Spinal cord (tissue), 10 donors: ENCODE measurements around the gene DDX39A. TPM values are rescaled to one million over a fixed set of nuclear protein-coding genes. Genes with fewer than 3 reads are reported as not detected.

Experiments
- DNase-seq, 6 donors: peaks; one replicate each; pipeline versions ENCODE4 v3.0.0 to v3.0.0-alpha.2; 2013 to 2015; ENCODE audit warnings: low spot score in 6 of 6, low read depth in 4 of 6
- H3K27ac ChIP-seq: one replicate; pipeline ENCODE4 v1.5.1; 2013; ENCODE audit warnings: low read depth, low read length, control low read depth
- H3K27me3 ChIP-seq: one replicate; pipeline ENCODE4 v1.6.1; 2013; ENCODE audit warnings: low read length; ENCODE audit not compliant: control insufficient read depth, insufficient read depth
- H3K36me3 ChIP-seq: one replicate; pipeline ENCODE4 v1.6.1; 2013; ENCODE audit warnings: low read length; ENCODE audit not compliant: control insufficient read depth, insufficient read depth
- H3K4me1 ChIP-seq: one replicate; pipeline ENCODE4 v1.6.1; 2013; ENCODE audit warnings: low read length; ENCODE audit not compliant: control insufficient read depth, insufficient read depth
- H3K4me3 ChIP-seq: one replicate; pipeline ENCODE4 v1.5.1; 2013; ENCODE audit warnings: low read depth, low read length, control low read depth
- H3K9me3 ChIP-seq: one replicate; pipeline ENCODE4 v1.6.1; 2013; ENCODE audit warnings: low read length; ENCODE audit not compliant: control insufficient read depth, insufficient read depth
- WGBS: methylation state at CpG from one replicate; pipeline ENCODE4 v1.1.5; 2013; ENCODE audit warnings: missing lambda C conversion rate; ENCODE audit not compliant: insufficient coverage; 5-methylcytosine and 5-hydroxymethylcytosine counted together
- polyA plus RNA-seq, 2 donors: library from polyadenylated mRNA; unstranded; fragments of 120-200 nt; gene quantifications; one replicate each; pipeline ENCODE4 v1.2.1, GENCODE V29; 2013; ENCODE audit not compliant: insufficient read length in 2 of 2
- total RNA-seq, 2 donors: library from RNA; depleted of rRNA in 1 of 2; stranded (reverse); fragments of 120-200 nt in 1 of 2; fragments of >200 nt in 1 of 2; gene quantifications; one replicate each; pipeline versions ENCODE4 v1.2.3 to v1.2.4, GENCODE V29; 2013 to 2014
- donor health status: healthy.

The DDX39A gene
- total and polyA plus RNA-seq, 4 donors: 26.3 to 65.0 (median 56.4) TPM

GRCh38 chr19:14425696-14426138, 6.6 kb upstream of the DDX39A start:
- no peaks in the 10 kb centered on the region for H3K36me3 ChIP-seq
- H3K4me1 ChIP-seq: no peaks in the 10 kb centered on the region
- H3K27ac ChIP-seq: no peak overlapping the region
- no peak overlapping the region for H3K4me3 ChIP-seq
- 86% methylated on average over 4 of the region's 7 CpGs for WGBS
- no peaks in the 10 kb centered on the region for H3K27me3 ChIP-seq
- H3K9me3 ChIP-seq: no peaks in the 10 kb centered on the region
- DNase-seq: no peak

GRCh38 chr19:14418856-14419105, 360 bp downstream of the DDX39A start:
- H3K4me3 ChIP-seq: peak overlapping the region; percentile 87
- H3K36me3 ChIP-seq: peaks cover 11% of the 10 kb centered on the region
- peaks cover 31% of the 10 kb centered on the region for H3K4me1 ChIP-seq
- no peaks in the 10 kb centered on the region for H3K27me3 ChIP-seq
- no peaks in the 10 kb centered on the region for H3K9me3 ChIP-seq
- DNase-seq: peak in 1 of 6 donors; percentile 81
- 0% methylated on average over 23 of the region's 23 CpGs for WGBS
- peak overlapping the region; percentile 95 for H3K27ac ChIP-seq

- no peak for DNase-seq
- H3K4me1 ChIP-seq: peaks cover 36% of the 10 kb centered on the region
- H3K27ac ChIP-seq: no peak overlapping the region
- WGBS: 73% methylated on average over 4 of the region's 6 CpGs
- H3K9me3 ChIP-seq: no peaks in the 10 kb centered on the region
- H3K36me3 ChIP-seq: peaks cover 29% of the 10 kb centered on the region
- no peak overlapping the region for H3K4me3 ChIP-seq
- H3K27me3 ChIP-seq: no peaks in the 10 kb centered on the region
Measured at GRCh38 chr19:14416817-14417231, 2.3 kb downstream of the DDX39A start.

- Histone ChIP-seq H3K27me3 (no peaks in the 10 kb centered on the region), H3K4me3 (no peak overlapping the region), H3K4me1 (peaks cover 36% of the 10 kb centered on the region), H3K27ac (no peak overlapping the region), H3K9me3 (no peaks in the 10 kb centered on the region), H3K36me3 (peaks cover 46% of the 10 kb centered on the region)
- WGBS: 95% methylated on average over 6 of the region's 8 CpGs
- no peak for DNase-seq
Measured at GRCh38 chr19:14414926-14415690, 4.0 kb downstream of the DDX39A start.

- no CpG with 5 or more reads among the region's 3 CpGs for WGBS
- peak in 2 of 6 donors; percentile 31 to 70 for DNase-seq
- no peaks in the 10 kb centered on the region for H3K27me3 ChIP-seq
- peaks cover 30% of the 10 kb centered on the region for H3K4me1 ChIP-seq
- no peak overlapping the region for H3K27ac ChIP-seq
- H3K4me3 ChIP-seq: no peak overlapping the region
- no peaks in the 10 kb centered on the region for H3K9me3 ChIP-seq
- H3K36me3 ChIP-seq: peaks cover 60% of the 10 kb centered on the region
Measured at GRCh38 chr19:14413693-14414181, 5.4 kb downstream of the DDX39A start.

GRCh38 chr19:14412996-14413692, 6.0 kb downstream of the DDX39A start:
- H3K36me3 ChIP-seq: peaks cover 66% of the 10 kb centered on the region
- no peaks in the 10 kb centered on the region for H3K27me3 ChIP-seq
- DNase-seq: no peak
- no peaks in the 10 kb centered on the region for H3K9me3 ChIP-seq
- WGBS: 89% methylated on average over 14 of the region's 15 CpGs
- peaks cover 26% of the 10 kb centered on the region for H3K4me1 ChIP-seq
- H3K4me3 ChIP-seq: no peak overlapping the region
- H3K27ac ChIP-seq: no peak overlapping the region

- 96% methylated on average over 24 of the region's 25 CpGs for WGBS
- Histone ChIP-seq H3K27me3 (no peaks in the 10 kb centered on the region), H3K4me1 (peaks cover 22% of the 10 kb centered on the region), H3K9me3 (no peaks in the 10 kb centered on the region), H3K4me3 (no peak overlapping the region), H3K36me3 (peaks cover 71% of the 10 kb centered on the region), H3K27ac (no peak overlapping the region)
- DNase-seq: no peak
Measured at GRCh38 chr19:14412324-14412995, 6.7 kb downstream of the DDX39A start.

GRCh38 chr19:14411938-14412245, 7.2 kb downstream of the DDX39A start:
- H3K27ac ChIP-seq: no peak overlapping the region
- no peak overlapping the region for H3K4me3 ChIP-seq
- no peak for DNase-seq
- WGBS: 99% methylated on average over 7 of the region's 8 CpGs
- no peaks in the 10 kb centered on the region for H3K9me3 ChIP-seq
- peaks cover 24% of the 10 kb centered on the region for H3K4me1 ChIP-seq
- no peaks in the 10 kb centered on the region for H3K27me3 ChIP-seq
- H3K36me3 ChIP-seq: peaks cover 77% of the 10 kb centered on the region

GRCh38 chr19:14411161-14411937, 7.8 kb downstream of the DDX39A start:
- Histone ChIP-seq H3K27ac (no peak overlapping the region), H3K36me3 (peaks cover 82% of the 10 kb centered on the region), H3K9me3 (no peaks in the 10 kb centered on the region), H3K4me1 (peaks cover 24% of the 10 kb centered on the region), H3K27me3 (no peaks in the 10 kb centered on the region), H3K4me3 (no peak overlapping the region)
- DNase-seq: no peak
- WGBS: 86% methylated on average over 19 of the region's 19 CpGs
